Right ventricle myocardium inferior (tissue), 1 donor: ENCODE data around the gene PCNX4. TPM values are rescaled to one million over a fixed set of nuclear protein-coding genes. Genes with fewer than 3 reads are reported as not detected.
"Not testable (repeated sequence)": the region's sequence is repeated elsewhere in the genome, so short reads cannot be mapped to it uniquely, and the experiment has no call there.

Experiments used
- ATAC-seq: fragments of 200-7000 bp; cut with Tn5 transposase; one replicate; pipeline ENCODE4 v1.9.1; 2020; ENCODE audit warnings: mild to moderate bottlenecking, moderate library complexity
- DNase-seq: peaks from one replicate; pipeline ENCODE4 v3.0.0; 2021; ENCODE audit errors: missing footprints
- intact Hi-C: fragments of 100-400 bp; cut with DNase I; formaldehyde crosslinking; loops from one replicate; pipeline ENCODE4 v1.11.0; 2022
- long read RNA-seq: library from polyadenylated mRNA; unstranded; transcript quantifications from one replicate; pipeline ENCODE4 v2.0.0, GENCODE V29; 2021
- total RNA-seq: library from RNA; stranded (reverse); fragmentation: NEBNext Ultra II Directional; extraction: Animal tissue kit (Norgen Biotek cat#: 25700); gene quantifications from one replicate; pipeline ENCODE4 v1.2.1, GENCODE V29; 2021
- donor health status: DM: no; HTN: yes; CAD: no; lungs with severe emphysema.

Gene PCNX4
- total RNA-seq = 23.5 TPM
- long read RNA-seq, full-length matches to known transcripts = 7 of 9 reads
- long read RNA-seq, partial matches to known transcripts = 1 of 9 reads
- long read RNA-seq, other reads (novel, unspliced or antisense) = 1 of 9 reads

GRCh38 chr14:60091550-60092525, at the start of gene PCNX4:
TSS of gene PCNX4 (plus strand) at chr14:60091923. CDS start at chr14:60107639, 15,716 bp downstream.
- DNase-seq (peak; percentile 97), ATAC-seq (peak; percentile 98)
- intact Hi-C loops = loop anchor here (2.0 to 5.0 kb wide), 4 partner anchors 73 to 890 kb away; partner anchors contain the start of genes DHRS7, PPM1A, SLC38A6 and TRMT5

- DNase-seq, intact Hi-C loops, ATAC-seq: not testable (repeated sequence)
These were observed 43.7 kb upstream of the PCNX4 start for GRCh38 chr14:60047976-60048375.

GRCh38 chr14:60051721-60052221, 40.0 kb upstream of the PCNX4 start:
- ATAC-seq (no peak), DNase-seq (no peak)
- intact Hi-C loops = no loop called here

DNA sequence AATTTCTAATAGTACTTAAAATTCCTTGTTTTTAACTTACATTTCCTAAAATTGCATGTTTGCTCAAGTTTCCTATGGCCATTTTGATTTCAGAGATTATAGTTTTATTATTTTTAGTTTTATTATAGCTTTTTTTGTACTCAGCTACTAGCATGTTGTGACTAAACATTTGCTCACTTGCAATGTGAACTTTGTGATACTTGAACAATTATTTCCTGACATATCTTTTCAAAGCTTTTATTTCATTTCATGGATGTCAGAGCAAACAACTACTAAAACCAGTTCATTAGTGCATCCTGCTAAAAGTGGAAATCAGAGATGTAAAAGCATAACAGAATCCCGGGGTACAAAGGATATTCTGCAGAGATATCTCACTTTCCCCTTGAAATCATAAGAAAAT, 33.6 kb upstream of the PCNX4 start:
- DNase-seq (no peak), ATAC-seq (no peak)
- intact Hi-C loops = no loop called here

GRCh38 chr14:60061371-60061770, 30.4 kb upstream of the PCNX4 start:
- DNase-seq (no peak), ATAC-seq (no peak)
- intact Hi-C loops = loop anchor here (10.0 kb wide), 1 partner anchor 97 kb away; no protein-coding TSS in a partner anchor

- no peak for ATAC-seq
- intact Hi-C loops = loop anchor here (2.0 to 10.0 kb wide), 2 partner anchors 100 to 120 kb away; no protein-coding TSS in a partner anchor
- DNase-seq = no peak
These were observed 27.1 kb upstream of the PCNX4 start for GRCh38 chr14:60064491-60065072.

- ATAC-seq (no peak), DNase-seq (no peak)
- intact Hi-C loops = loop anchor here (10.0 kb wide), 1 partner anchor 103 kb away; no protein-coding TSS in a partner anchor
These were observed 23.8 kb upstream of the PCNX4 start for GRCh38 chr14:60067882-60068281.

DNA sequence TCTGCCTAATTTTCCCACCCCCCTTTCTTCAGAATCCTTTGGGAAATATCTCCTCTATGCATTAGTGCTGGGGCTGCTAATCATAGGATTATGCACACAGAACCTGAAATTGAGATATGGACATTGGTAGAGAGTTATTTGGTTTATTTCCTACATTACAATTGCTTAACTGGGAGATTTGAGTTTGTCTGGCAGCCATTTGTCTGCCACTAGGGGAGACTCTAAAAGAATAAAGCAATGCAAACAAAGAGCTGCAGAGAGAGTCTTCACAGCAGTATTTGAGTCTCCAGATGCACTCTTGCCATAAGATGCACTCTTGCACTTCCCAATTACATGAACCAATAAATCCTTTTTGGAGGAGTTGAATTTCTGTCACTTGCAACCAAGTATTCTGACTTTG, 12.0 kb upstream of the PCNX4 start:
- intact Hi-C loops = no loop called here
- DNase-seq (no peak), ATAC-seq (no peak)

DNA sequence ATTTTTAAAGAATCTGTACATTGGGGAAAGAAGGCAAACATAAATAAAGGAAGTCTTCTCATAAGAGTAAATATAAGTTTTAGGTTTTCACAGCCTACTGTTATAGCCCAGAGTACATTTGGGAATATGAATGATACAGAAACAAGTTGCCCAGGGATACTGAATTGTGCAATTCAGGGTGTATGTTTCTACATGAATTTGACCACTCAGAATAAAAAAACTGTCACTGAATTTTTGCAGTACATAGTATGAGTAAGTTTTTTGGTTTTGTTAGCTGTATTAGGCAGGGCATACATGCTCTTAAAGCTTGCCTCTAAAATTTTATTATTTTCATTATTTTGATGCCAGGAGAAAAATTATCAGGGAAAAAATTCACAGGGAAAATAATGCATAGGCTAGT, 6.6 kb upstream of the PCNX4 start:
- ATAC-seq = no peak
- no peak for DNase-seq
- intact Hi-C loops = no loop called here

- ATAC-seq = no peak
These were observed 6.0 kb upstream of the PCNX4 start for GRCh38 chr14:60085693-60086092.

GRCh38 chr14:60087668-60088067, 4.1 kb upstream of the PCNX4 start:
- intact Hi-C loops = no loop called here
- no peak for ATAC-seq
- no peak for DNase-seq

More at GRCh38 chr14:60085693-60086092, 6.0 kb upstream of the PCNX4 start:
- intact Hi-C loops = no loop called here
- DNase-seq = no peak

GRCh38 chr14:60089221-60089620, 2.5 kb upstream of the PCNX4 start:
- DNase-seq = no peak
- ATAC-seq = no peak
- intact Hi-C loops = no loop called here

DNA sequence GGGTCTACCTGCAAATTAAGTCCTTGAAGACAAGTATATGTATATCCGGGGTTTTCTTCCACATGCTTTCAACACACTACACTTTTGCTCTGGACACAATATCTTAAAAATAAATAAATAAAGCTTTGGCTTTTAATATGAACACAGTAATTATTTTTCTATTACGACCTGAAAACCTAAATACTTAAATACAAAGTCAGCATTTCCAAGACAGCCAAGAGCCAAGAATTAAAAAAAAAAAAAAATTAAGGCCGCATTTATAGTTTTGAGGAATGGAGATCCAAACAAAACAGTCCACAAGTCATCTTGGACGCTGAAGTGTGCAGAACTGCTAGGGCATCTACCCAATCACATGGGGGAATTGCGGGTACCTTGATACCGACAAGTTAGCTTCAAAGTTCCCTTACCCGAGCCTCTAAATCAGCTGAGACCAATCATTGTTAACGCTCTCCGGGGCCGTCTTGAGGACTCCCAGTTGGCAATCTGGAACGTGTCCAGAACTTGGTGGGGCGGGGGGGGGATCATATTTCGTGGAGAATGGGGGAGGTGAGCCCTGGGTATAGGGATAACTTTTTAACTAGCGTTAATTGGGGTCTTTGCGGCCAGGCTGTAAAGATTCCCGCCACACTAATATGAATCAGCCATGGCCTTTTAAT, 731 bp upstream of the PCNX4 start:
- ATAC-seq (peak; percentile 48), DNase-seq (no peak)
- intact Hi-C loops = loop anchor here (2.0 to 5.0 kb wide), 4 partner anchors 74 to 891 kb away; partner anchors contain the start of genes DHRS7, PPM1A, SLC38A6 and TRMT5

DNA sequence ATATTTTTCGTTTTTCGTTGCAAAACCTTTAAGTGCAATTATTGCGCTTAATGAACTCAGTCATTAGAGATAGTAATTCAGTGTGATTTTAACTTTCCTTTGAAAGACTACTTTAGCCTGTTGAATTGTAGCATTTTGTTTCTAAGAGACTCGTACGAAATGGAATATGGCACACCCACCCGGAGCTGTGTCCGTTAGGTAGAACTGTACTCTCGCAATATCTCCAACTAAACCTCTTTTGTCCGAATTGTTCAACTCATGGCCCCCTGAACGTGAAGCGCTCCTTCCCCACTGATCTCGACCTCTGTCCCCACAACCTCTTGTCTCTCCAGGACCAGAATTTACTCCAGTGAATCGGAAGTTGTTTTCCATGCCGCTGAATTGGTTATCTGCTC, 800 bp downstream of the PCNX4 start:
- no peak for ATAC-seq

GRCh38 chr14:60093080-60093479, 1.4 kb downstream of the PCNX4 start:
- intact Hi-C loops = loop anchor here (5.0 kb wide), 2 partner anchors 91 to 889 kb away; partner anchors contain the start of genes SLC38A6 and TRMT5
- DNase-seq = no peak
- ATAC-seq = no peak

More for the DNA sequence above, 800 bp downstream of the PCNX4 start:
- intact Hi-C loops = loop anchor here (5.0 kb wide), 2 partner anchors 90 to 890 kb away; partner anchors contain the start of genes SLC38A6 and TRMT5
- no peak for DNase-seq

GRCh38 chr14:60093606-60094005, 1.9 kb downstream of the PCNX4 start:
- intact Hi-C loops = loop anchor here (5.0 kb wide), 2 partner anchors 91 to 889 kb away; partner anchors contain the start of genes SLC38A6 and TRMT5
- no peak for DNase-seq
- no peak for ATAC-seq

DNA sequence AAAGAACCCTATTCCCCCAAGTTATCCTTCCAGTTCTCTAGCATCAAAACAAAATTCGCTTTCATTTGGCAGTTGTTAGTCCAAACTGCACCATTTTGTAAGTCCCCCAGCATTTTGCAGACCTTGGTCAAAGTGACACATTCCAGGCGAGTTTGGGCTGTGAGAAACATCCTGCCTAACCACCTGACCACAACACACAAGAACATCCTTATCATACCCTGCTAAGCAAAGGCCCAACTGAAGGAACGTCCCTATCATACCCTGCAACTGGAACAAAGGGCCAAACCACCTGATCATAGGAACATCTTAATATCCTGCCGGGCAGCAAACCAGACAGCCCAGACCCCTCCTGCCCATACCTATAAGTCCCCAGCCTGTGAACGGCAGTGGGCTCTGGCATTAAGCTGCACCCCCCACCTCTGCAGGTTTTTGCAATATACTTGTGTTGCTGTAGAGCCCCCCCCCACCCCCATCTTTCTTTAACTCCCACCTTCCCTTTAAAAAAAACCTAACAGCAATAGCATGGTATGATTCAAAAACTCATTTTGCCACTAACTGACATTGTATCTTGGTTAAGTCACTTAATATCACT, 2.7 kb downstream of the PCNX4 start:
- intact Hi-C loops = loop anchor here (5.0 kb wide), 2 partner anchors 92 to 888 kb away; partner anchors contain the start of genes SLC38A6 and TRMT5
- ATAC-seq (no peak), DNase-seq (no peak)

GRCh38 chr14:60095231-60095630, 3.5 kb downstream of the PCNX4 start:
- no peak for DNase-seq
- ATAC-seq = no peak
- intact Hi-C loops = no loop called here
